Ramos (cell line): Measurements from ENCODE around the gene FAM111A.

ENCODE experiments used
- in situ Hi-C: fragments of 300-500 bp; cut with MboI; formaldehyde crosslinking; loops from one replicate; pipeline ENCODE4 v1.14.3; 2022; ENCODE audit warnings: low sequenced_read_pairs; ENCODE audit not compliant: unreplicated experiment

The FAM111A gene

DNA sequence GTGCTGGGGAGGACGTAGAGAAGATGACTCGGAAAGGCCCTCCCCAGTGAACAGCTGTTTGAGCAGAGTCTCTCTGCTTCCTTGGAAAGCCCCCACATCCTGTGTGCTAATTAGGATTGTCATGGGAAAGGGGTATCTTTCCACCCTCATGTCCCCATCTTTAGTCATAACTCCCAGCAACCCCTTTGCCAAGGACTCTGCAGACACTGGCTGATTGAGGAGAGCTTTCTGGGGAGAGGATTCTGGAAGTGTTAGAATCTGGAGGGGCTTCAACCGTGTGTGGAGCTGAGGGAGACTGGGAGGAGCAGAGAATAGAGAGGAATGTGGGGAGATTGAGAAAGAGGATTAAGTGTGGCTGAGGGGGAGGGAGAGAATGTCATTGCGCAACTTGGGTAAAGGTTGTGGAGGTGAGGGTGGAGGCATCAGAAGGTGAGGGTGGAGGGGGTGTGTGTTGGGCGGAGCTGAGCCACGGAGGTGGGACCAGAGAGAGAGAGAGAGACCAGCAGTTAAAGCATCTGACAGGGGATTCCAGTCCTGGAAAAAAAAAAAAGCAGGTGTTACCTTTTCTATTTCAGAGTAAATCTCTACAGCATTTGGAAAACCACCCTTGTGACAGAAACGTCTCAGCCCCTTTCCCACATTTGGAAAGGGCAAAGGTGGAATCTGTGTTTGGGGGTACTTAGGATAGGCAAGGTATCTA is 31.5 kb downstream of the FAM111A start:
- in situ Hi-C loops, result loop anchor here (5.0 kb wide), 1 partner anchor 258 kb away; no protein-coding TSS in a partner anchor

GRCh38 chr11:59174664-59175033 is 32.0 kb downstream of the FAM111A start:
- in situ Hi-C loops, result loop anchor here (5.0 kb wide), 1 partner anchor 258 kb away; no protein-coding TSS in a partner anchor

DNA sequence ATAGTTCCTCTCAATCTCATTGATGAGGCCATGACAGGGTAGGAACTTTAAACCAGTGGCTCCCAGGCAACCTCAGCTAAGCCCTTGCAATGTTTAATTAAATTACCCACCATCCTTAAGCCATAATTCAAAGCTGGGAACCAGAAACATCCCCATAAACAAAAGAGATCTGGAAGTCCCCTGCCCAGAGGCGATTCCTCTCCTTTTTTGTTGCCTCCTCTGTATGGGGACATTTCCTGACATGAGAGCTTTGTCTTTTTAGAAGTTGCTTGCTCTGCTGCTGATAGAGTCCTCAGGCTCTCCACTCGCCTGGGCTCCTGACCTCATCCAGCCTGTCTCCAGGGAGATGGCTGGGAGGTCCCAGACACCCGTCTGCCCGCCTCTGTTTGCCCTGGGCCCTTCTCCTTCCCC is 32.4 kb downstream of the FAM111A start:
- in situ Hi-C loops, result no loop called here

DNA sequence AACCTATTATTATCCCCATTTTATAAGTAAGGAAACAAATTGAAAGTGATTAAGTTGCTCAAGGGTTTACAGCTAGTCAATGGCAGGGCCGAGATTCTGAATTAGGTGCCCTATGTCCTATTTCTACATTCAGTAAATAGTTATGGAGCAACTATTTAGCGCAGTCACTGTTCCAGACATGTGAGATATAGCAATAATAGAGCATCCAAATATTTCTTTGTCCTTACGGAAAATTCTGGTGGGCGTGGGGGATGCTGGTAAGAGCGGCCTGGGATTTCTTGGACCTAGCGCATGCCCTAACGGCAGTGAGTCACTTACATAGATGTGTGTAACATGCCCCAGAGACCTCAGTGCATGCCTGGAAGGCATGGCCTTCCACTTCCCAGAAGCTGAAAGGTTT is 33.7 kb downstream of the FAM111A start:
- in situ Hi-C loops, result no loop called here

DNA sequence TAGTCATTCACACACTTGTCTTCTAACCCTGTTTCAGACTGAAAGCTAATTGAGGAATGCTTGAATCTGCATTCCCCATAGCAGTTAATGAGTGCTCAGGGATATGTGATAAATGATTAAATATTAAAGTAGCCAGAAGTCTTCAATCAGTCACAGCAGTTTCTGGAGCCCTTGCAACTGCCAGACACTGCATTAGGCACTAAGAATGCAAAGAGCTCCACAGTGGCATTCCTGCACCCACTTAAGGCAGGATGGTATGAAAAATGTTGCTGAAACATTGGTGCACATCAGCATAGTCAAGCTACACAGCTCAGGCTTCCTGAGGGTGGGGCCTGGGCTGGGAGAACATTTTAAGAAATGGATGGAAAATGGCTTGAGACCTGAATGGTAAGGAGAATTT is 35.7 kb downstream of the FAM111A start:
- in situ Hi-C loops, result no loop called here

DNA sequence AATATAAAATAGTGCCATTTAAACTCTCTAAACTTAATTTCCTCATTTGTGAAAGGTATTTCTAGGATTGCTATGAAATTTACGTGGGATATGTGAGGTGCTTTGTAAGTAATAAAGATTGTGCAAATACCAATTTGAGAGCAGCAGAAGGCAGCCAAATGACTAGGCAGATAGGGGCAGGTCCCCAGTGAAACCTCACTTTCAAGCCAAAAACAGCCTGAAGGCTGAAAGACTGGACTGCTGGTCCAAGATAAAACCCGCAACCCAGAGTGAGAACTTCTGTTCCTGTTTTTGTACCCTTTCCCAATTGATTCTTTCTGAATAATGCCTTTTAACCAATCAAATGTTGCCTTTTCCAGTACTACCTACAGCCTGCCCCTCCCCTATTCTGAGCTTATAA is 36.5 kb downstream of the FAM111A start:
- in situ Hi-C loops, result no loop called here

DNA sequence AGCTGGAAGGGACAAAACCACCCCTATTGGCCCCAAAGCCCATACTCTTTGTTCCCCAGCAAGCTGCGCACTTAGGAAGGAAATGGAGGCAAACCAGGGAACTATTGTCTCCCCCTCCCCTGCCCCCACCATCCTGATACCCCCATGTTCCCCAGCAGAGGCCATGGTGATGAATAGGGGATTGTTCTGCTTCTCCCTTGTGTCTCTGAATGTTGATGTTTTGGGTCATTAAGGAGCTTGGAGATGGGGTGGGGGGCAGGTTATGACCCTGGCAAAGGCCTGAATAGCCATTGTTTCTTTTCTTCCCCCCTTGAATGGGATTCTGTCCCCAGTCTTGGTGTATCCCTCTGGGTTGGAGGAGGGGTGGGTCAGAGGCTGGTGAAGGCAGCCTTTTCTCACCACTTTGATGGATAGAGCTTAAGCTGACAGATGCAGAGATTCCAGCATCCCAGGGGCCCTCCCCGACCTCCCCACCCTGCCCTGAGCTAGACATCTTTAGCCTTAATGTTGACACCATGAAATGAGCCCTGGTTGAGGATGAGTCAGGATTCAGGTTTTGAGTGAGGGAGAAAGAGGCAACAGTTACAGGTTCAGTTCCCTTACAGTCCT is 37.6 kb downstream of the FAM111A start:
- in situ Hi-C loops, result no loop called here

GRCh38 chr11:59180907-59181306 is 38.3 kb downstream of the FAM111A start:
- in situ Hi-C loops, result no loop called here

- in situ Hi-C loops, result no loop called here
Measured at GRCh38 chr11:59181746-59182456, 39.2 kb downstream of the FAM111A start.

DNA sequence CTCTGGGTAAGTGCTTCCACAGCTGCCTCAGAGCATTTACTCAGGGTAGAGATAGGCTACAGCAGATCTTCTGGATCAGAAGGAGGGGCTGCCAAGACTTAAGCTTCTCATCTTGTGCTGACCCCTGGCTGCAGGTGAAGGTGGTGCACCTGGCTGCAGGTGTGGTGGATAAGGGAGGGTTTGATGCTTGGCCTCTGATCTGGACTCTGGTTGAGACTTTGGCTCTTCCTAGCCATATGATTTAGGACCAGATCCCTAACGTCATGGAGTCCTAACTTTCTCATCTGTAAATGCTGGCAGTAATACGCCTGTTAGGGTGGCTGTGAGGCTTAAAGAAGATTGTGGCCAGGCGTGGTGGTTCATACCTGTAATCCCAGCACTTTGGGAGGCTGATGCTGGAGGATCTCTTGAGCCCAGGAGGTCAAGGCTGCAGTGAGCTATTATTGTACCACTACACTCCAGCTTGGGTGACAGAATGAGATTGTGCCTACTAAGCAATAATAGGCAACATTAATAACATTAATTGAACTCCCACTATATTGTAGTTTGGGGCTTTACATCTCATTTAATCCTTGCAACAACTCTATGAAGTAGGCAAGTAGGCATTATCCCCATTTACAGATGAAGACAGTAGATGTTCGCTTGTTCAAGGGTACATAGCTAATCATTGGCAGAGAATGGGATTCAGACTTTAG is 39.9 kb downstream of the FAM111A start:
- in situ Hi-C loops, result no loop called here

- in situ Hi-C loops, result no loop called here
Measured at GRCh38 chr11:59183771-59184170, 41.1 kb downstream of the FAM111A start.

- in situ Hi-C loops, result no loop called here
Measured at GRCh38 chr11:59184691-59185339, 42.2 kb downstream of the FAM111A start.

GRCh38 chr11:59185386-59185945 is 42.8 kb downstream of the FAM111A start:
- in situ Hi-C loops, result no loop called here

DNA sequence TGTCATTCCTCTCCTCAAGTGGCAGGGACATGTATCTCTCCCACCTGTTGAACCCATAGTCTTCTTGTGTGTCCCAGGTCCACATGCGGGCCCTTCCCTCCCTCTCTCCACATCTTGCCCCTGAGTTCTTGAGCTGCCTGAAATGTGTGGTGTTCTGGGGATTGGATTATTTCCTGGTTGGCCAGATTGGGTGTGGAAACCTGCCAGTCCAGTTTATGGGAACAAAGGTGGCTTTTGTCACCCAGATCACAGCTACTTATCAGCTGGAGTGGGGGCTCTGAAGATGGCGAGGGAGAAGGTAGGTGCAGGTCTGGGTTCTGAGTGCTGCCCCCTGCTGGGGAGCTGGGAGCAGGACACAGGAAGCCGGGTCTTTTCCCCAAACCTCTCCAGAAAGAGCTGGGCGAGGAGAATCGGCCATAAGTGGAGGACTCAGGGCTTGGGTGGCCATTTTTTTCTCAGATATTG is 43.5 kb downstream of the FAM111A start:
- in situ Hi-C loops, result no loop called here

- in situ Hi-C loops, result no loop called here
Measured at GRCh38 chr11:59187035-59187434, 44.4 kb downstream of the FAM111A start.

GRCh38 chr11:59187587-59187986 is 44.9 kb downstream of the FAM111A start:
- in situ Hi-C loops, result no loop called here

DNA sequence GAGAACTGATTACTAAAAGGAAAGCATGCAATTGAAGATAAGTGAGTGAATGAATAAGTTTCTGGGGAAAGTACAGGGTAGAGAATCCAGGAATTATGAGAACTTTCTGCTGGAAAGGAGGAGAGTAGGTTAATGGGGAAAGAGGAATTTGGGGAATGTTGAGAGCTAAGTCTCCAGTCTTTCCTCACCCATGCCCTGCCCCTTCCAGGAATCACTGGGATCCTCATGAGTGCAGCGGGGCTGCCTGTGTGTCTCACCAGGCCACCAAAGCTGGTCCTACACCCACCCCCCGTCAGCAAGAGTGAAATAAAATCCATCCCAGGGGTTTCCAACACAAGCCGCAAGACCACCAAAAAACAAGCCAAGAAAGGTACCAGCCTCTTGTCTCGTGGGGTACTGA is 46.3 kb downstream of the FAM111A start:
- in situ Hi-C loops, result no loop called here

GRCh38 chr11:59189986-59190385 is 47.3 kb downstream of the FAM111A start:
- in situ Hi-C loops, result no loop called here

DNA sequence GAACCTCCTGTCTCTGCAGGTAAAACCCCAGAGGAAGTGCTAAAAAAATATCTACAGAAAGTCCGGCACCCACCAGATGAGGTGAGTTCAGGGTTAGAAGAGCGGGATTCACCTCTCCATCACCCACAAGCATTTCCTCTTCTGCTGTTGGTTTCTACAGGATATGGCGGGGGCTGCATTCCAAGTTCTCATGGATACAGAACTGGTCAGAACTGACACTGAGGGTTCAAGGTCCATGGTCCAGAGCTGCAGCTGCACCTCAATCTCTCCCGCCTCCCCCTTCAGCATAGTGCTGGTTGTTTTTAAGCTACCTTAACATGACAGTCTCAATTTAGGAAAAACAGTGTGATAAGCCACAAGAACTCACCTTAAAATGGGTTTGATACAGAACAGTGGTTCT is 48.4 kb downstream of the FAM111A start:
- in situ Hi-C loops, result no loop called here

DNA sequence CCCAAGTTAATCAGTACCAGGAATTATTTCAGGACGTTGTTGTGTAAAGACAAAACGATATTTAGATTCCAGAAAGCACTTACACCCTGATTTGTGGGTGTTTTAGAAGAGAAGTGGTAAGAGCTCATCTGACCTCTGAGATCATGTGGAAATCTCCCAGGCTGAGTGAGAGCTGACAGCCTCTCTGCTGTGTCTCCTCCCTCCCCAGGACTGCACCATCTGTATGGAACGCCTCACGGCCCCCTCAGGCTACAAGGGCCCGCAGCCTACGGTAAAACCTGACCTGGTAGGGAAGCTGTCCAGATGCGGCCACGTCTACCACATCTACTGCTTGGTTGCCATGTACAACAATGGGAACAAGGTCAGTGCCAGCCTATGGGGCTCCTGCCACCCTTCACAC is 49.2 kb downstream of the FAM111A start:
- in situ Hi-C loops, result no loop called here
